Occipital lobe (tissue), 1 donor: ENCODE measurements around the gene LINC01488. TPM values are rescaled to one million over a fixed set of nuclear protein-coding genes. Genes with fewer than 3 reads are reported as not detected.

Experiments used
- total RNA-seq: library from RNA; depleted of rRNA; stranded (reverse); fragments of >200 nt; gene quantifications from one replicate; pipeline ENCODE4 v1.2.3, GENCODE V29; 2014

LINC01488 gene
- total RNA-seq, 1 donor from 2014 or later, result not detected

Other genes with a start within 250 kb of the LINC01488 start
- not detected for gene MYEOV, start 187.5 kb upstream of the LINC01488 start, total RNA-seq
- 14.0 TPM for gene CCND1, start 159.5 kb downstream of the LINC01488 start, total RNA-seq
- 17.9 TPM for gene LTO1, start 193.7 kb downstream of the LINC01488 start, total RNA-seq
- not detected for gene FGF19, start 222.4 kb downstream of the LINC01488 start, total RNA-seq